RWPE2 (cell line): ENCODE measurements around the gene MCM9.
A peak's percentile ranks its signal among the peaks of the same experiment; 100 is the strongest.

ENCODE experiments used
- ATAC-seq: fragments of 200-7000 bp; cut with Tn5 transposase; 3 replicates; pipeline ENCODE4 v1.9.1; 2021; ENCODE audit warnings: low read depth
- DNase-seq: peaks from one replicate; pipeline ENCODE4 v3.0.0-alpha.2; 2020; ENCODE audit warnings: low spot score
- H3K27ac ChIP-seq: fragments of 450-650 bp; 2 replicates; pipeline ENCODE4 v1.5.1; 2017; ENCODE audit warnings: mild to moderate bottlenecking; ENCODE audit not compliant: poor library complexity, severe bottlenecking
- H3K27me3 ChIP-seq: fragments of 250-450 bp; sonication (Bioruptor Pico); 2 replicates; pipeline ENCODE4 v1.5.1; 2021; ENCODE audit warnings: mild to moderate bottlenecking, moderate library complexity; ENCODE audit not compliant: insufficient read depth, poor library complexity, severe bottlenecking
- H3K36me3 ChIP-seq: fragments of 250-450 bp; sonication (Bioruptor Pico); 2 replicates; pipeline ENCODE4 v1.5.1; 2020; ENCODE audit warnings: low read depth, mild to moderate bottlenecking, moderate library complexity
- H3K4me1 ChIP-seq: fragments of 250-450 bp; sonication (Bioruptor Pico); 2 replicates; pipeline ENCODE4 v1.5.1; 2021; ENCODE audit warnings: mild to moderate bottlenecking, moderate library complexity; ENCODE audit not compliant: insufficient read depth, poor library complexity, severe bottlenecking
- H3K4me3 ChIP-seq: fragments of 250-450 bp; sonication (Bioruptor Pico); 2 replicates; pipeline ENCODE4 v1.5.1; 2021; ENCODE audit warnings: mild to moderate bottlenecking, moderate library complexity; ENCODE audit not compliant: severe bottlenecking
- H3K9me3 ChIP-seq: fragments of 250-450 bp; sonication (Bioruptor Pico); 2 replicates; pipeline ENCODE4 v1.5.1; 2021; ENCODE audit warnings: mild to moderate bottlenecking, moderate library complexity; ENCODE audit not compliant: severe bottlenecking
- TF ChIP-seq, protein P1 (sequence below): fragments of 450-650 bp; IDR thresholded peaks from one replicate; pipeline ENCODE4 v1.5.1; 2017; ENCODE audit warnings: mild to moderate bottlenecking, moderate library complexity; ENCODE audit not compliant: poor library complexity, severe bottlenecking

The MCM9 gene

DNA sequence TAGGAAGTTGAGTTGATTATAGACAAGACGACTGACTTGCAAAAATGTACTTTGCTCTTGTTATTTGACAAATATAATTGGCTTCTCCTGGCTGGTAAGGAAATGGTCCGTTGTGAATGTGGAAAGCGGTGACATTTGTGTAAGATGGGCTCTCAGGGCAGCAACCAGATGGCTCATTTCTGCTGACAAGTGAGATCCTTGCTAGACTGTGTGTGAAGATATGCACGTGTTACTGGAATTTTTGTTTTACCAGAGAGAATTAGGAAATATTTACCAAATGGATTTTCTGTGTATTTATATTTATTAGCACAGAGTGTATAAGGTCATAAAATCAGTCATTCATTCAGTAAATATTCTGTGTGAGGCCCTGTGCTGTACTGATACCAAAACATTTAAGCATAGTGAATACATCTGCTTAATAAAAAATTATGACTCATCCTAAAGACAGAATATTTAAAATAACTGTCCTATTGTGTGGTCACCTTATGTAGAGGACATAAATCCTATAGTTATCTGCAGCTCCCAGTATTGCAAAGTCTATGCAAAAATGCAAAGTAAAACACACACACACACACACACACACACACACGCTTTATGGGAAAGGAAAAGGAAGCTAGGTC is 150.9 kb downstream of the MCM9 start:
- Histone ChIP-seq H3K9me3 (no peaks in the 10 kb centered on the region), H3K27me3 (no peaks in the 10 kb centered on the region), H3K36me3 (no peaks in the 10 kb centered on the region), H3K4me3 (no peak overlapping the region), H3K27ac (no peak overlapping the region), H3K4me1 (no peaks in the 10 kb centered on the region)
- DNase-seq (no peak), ATAC-seq (peak; percentile 45)
- TF ChIP-seq, protein P1, sequence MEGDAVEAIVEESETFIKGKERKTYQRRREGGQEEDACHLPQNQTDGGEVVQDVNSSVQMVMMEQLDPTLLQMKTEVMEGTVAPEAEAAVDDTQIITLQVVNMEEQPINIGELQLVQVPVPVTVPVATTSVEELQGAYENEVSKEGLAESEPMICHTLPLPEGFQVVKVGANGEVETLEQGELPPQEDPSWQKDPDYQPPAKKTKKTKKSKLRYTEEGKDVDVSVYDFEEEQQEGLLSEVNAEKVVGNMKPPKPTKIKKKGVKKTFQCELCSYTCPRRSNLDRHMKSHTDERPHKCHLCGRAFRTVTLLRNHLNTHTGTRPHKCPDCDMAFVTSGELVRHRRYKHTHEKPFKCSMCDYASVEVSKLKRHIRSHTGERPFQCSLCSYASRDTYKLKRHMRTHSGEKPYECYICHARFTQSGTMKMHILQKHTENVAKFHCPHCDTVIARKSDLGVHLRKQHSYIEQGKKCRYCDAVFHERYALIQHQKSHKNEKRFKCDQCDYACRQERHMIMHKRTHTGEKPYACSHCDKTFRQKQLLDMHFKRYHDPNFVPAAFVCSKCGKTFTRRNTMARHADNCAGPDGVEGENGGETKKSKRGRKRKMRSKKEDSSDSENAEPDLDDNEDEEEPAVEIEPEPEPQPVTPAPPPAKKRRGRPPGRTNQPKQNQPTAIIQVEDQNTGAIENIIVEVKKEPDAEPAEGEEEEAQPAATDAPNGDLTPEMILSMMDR, result no peak

DNA sequence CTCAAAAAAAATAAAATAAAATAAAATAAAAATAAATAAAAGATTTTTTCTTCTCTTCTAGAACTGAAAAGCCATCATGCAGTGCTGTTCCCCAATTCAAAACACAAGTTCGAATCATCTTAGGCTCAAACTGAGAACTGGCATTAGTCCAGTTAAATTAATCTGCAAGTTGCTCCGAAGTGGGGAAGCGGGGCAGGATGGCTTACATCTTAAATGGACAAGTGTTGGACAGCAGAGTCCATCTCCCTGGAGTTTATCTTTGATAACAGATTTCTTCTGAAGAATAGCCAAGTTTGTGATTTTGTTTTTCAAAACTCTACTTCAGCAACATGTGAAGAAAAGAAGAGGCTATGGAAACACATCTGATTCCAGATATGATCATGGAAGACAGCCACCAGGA is 152.3 kb downstream of the MCM9 start:
- Histone ChIP-seq H3K27ac (no peak overlapping the region), H3K36me3 (no peaks in the 10 kb centered on the region), H3K4me3 (no peak overlapping the region), H3K27me3 (no peaks in the 10 kb centered on the region), H3K9me3 (no peaks in the 10 kb centered on the region), H3K4me1 (no peaks in the 10 kb centered on the region)
- no peak for DNase-seq
- TF ChIP-seq, protein P1, result no peak
- ATAC-seq, result no peak

DNA sequence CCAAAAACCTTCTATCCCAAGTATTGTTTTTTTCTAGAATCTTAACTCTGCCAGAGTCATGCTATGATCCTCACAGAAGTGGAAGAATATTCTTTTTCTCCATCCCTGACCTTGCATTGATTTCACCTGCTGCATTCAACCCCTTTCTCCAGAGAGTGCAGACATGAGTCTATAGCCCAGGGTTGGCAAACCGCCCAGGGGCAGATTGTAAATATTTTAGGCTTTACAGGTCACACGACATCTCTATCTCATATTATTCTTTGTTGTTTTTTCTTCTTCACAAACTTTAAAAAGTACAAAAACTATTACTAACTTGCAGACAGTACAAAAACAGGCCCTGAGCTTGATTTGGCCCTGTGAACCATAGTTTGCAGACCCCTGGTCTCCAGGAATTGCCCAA is 153.1 kb downstream of the MCM9 start:
- Histone ChIP-seq H3K9me3 (no peaks in the 10 kb centered on the region), H3K27ac (no peak overlapping the region), H3K27me3 (no peaks in the 10 kb centered on the region), H3K4me3 (no peak overlapping the region), H3K4me1 (no peaks in the 10 kb centered on the region), H3K36me3 (no peaks in the 10 kb centered on the region)
- TF ChIP-seq, protein P1, result no peak
- ATAC-seq, result no peak
- no peak for DNase-seq

- H3K27ac ChIP-seq, result no peak overlapping the region
- no peak for DNase-seq
- H3K4me1 ChIP-seq, result no peaks in the 10 kb centered on the region
- H3K27me3 ChIP-seq, result no peaks in the 10 kb centered on the region
- ATAC-seq, result 0 out of 3 replicates have a peak, but pooled peaks have one; percentile 30
- H3K4me3 ChIP-seq, result no peak overlapping the region
- no peaks in the 10 kb centered on the region for H3K36me3 ChIP-seq
- no peaks in the 10 kb centered on the region for H3K9me3 ChIP-seq
- TF ChIP-seq, protein P1, result no peak
These were observed 154.3 kb downstream of the MCM9 start for GRCh38 chr6:118780668-118781067.
